ENCODE measurements around the gene NUP42.

DNA sequence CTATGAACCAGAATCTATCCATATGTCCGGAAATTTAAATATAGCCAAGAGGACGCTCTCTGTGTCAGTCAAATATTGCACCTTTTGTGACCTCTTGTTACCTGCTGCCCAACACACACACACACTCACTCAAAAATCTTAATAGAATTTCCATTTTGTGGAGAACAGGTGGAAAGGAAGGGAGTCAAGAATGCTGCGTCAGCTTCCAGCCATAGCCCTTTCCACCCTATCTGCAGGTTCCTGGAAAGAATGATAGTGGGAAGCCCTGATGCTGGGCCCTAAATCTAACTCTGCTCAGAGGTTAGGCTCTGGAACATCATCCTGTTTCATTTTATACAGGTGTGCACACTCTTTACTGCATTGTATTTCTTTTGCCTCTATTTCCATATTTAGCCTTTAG is 55.2 kb downstream of the NUP42 start:
- TF ChIP-seq, protein P1, sequence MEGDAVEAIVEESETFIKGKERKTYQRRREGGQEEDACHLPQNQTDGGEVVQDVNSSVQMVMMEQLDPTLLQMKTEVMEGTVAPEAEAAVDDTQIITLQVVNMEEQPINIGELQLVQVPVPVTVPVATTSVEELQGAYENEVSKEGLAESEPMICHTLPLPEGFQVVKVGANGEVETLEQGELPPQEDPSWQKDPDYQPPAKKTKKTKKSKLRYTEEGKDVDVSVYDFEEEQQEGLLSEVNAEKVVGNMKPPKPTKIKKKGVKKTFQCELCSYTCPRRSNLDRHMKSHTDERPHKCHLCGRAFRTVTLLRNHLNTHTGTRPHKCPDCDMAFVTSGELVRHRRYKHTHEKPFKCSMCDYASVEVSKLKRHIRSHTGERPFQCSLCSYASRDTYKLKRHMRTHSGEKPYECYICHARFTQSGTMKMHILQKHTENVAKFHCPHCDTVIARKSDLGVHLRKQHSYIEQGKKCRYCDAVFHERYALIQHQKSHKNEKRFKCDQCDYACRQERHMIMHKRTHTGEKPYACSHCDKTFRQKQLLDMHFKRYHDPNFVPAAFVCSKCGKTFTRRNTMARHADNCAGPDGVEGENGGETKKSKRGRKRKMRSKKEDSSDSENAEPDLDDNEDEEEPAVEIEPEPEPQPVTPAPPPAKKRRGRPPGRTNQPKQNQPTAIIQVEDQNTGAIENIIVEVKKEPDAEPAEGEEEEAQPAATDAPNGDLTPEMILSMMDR (optimal IDR thresholded peaks at IDR 0.05 in 1 of 3, IDR thresholded peaks at IDR 0.05 in 1 of 3, conservative IDR thresholded peaks at IDR 0.05 in 1 of 3; ENCODE audit: extremely low read depth in 1 of 3, insufficient read depth in 2 of 3, low read length in 3 of 3), result no peak
- TF ChIP-seq EZH2 (IDR thresholded peaks at IDR 0.05; ENCODE audit: low read length), result no peak

Measured in keratinocyte (primary cell).